Calu3 (cell line): ENCODE data around the gene BEND5. TPM values are rescaled to one million over a fixed set of nuclear protein-coding genes. Genes with fewer than 3 reads are reported as not detected.

Source experiments
- BruUV-seq: library from RNA; stranded (reverse); fragments of 400-500 nt; replicated peaks from 2 replicates; lab custom pipeline; 2021; lab: Mats Ljungman, UMichigan
- CTCF ChIA-PET: fragments of 300-600 bp; sonication (Branson Sonifier 250); formaldehyde crosslinking; loops from one replicate; lab custom pipeline; 2022; ENCODE audit warnings: antibody characterized with exemption; lab: Charles Lee
- DNase-seq: peaks from one replicate; pipeline ENCODE4 v3.0.0; 2022
- H3K27ac Mint-ChIP-seq: one replicate; pipeline ENCODE4 v1.8.0; 2022; ENCODE audit warnings: mixed read lengths; ENCODE audit not compliant: unreplicated experiment
- H3K27me3 Mint-ChIP-seq: one replicate; pipeline ENCODE4 v1.8.0; 2022; ENCODE audit warnings: mixed read lengths; ENCODE audit not compliant: unreplicated experiment
- H3K36me3 Mint-ChIP-seq: one replicate; pipeline ENCODE4 v1.8.0; 2022; ENCODE audit warnings: mild to moderate bottlenecking, moderate library complexity, mixed read lengths; ENCODE audit not compliant: insufficient read depth, unreplicated experiment
- H3K4me1 Mint-ChIP-seq: one replicate; pipeline ENCODE4 v1.8.0; 2022; ENCODE audit warnings: mild to moderate bottlenecking, low read depth, mixed read lengths; ENCODE audit not compliant: unreplicated experiment
- H3K4me3 Mint-ChIP-seq: one replicate; pipeline ENCODE4 v1.8.0; 2022; ENCODE audit warnings: mild to moderate bottlenecking, low read depth, moderate library complexity, mixed read lengths; ENCODE audit not compliant: unreplicated experiment
- H3K9me3 Mint-ChIP-seq: one replicate; pipeline ENCODE4 v1.8.0; 2022; ENCODE audit warnings: low read depth, mixed read lengths; ENCODE audit not compliant: unreplicated experiment
- CTCF ChIP-seq: fragments of 200-600 bp; IDR thresholded peaks from one replicate; pipeline ENCODE4 v1.8.0; 2022; ENCODE audit warnings: antibody characterized with exemption; ENCODE audit not compliant: unreplicated experiment
- intact Hi-C: fragments of 100-400 bp; cut with micrococcal nuclease; formaldehyde crosslinking; loops from one replicate; pipeline ENCODE4 v1.10.0; 2022; ENCODE audit not compliant: unreplicated experiment
- total RNA-seq: library from RNA; stranded (reverse); gene quantifications from 2 replicates; pipeline ENCODE4 v1.2.3, GENCODE V29; 2022

Gene BEND5
- total RNA-seq, 1 experiment from 2014 or later: 0.87 TPM

- BruUV-seq: no TSS peak
- CTCF ChIA-PET: no interaction called here
- H3K27ac Mint-ChIP-seq: no peak overlapping the region
- H3K27me3 Mint-ChIP-seq: peaks cover 12% of the 10 kb centered on the region
- no peaks in the 10 kb centered on the region for H3K9me3 Mint-ChIP-seq
- H3K36me3 Mint-ChIP-seq: no peaks in the 10 kb centered on the region
- DNase-seq: no peak
- intact Hi-C loops: no loop called here
- H3K4me1 Mint-ChIP-seq: no peaks in the 10 kb centered on the region
- no peak for TF ChIP-seq CTCF
- H3K4me3 Mint-ChIP-seq: no peak overlapping the region
Measured at GRCh38 chr1:48715921-48716320, 60.8 kb downstream of the BEND5 start.

GRCh38 chr1:48710915-48711314, 65.8 kb downstream of the BEND5 start:
- Mint-ChIP-seq H3K4me1 (no peaks in the 10 kb centered on the region), H3K9me3 (no peaks in the 10 kb centered on the region), H3K27ac (no peak overlapping the region), H3K27me3 (peaks cover 12% of the 10 kb centered on the region), H3K36me3 (no peaks in the 10 kb centered on the region), H3K4me3 (no peak overlapping the region)
- BruUV-seq: no TSS peak
- DNase-seq: no peak
- CTCF ChIA-PET: no interaction called here
- TF ChIP-seq CTCF: no peak
- intact Hi-C loops: no loop called here

DNA sequence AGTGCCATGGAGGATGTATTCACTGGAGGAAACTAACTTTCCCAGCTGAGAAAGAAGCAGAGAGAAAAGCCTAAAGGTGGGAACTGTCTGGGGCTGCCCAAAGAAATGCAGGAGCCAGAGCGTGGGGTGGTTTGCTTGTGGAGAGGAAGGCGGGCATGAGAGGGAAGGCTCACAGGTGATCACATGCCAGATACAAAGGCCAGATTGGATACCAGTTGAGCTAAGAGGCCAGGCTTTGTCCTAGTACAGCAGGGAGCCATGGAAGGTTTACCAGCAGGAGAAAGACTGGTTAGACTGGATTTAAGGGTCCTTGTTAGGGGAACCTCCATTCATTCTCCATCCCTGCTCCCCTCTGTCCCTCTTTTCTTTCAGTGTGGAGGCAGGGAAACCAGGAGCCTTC, 66.4 kb downstream of the BEND5 start:
- no peaks in the 10 kb centered on the region for H3K9me3 Mint-ChIP-seq
- TF ChIP-seq CTCF: no peak
- H3K27ac Mint-ChIP-seq: no peak overlapping the region
- H3K4me3 Mint-ChIP-seq: no peak overlapping the region
- CTCF ChIA-PET: no interaction called here
- H3K4me1 Mint-ChIP-seq: no peaks in the 10 kb centered on the region
- BruUV-seq: no TSS peak
- peaks cover 12% of the 10 kb centered on the region for H3K27me3 Mint-ChIP-seq
- intact Hi-C loops: no loop called here
- H3K36me3 Mint-ChIP-seq: no peaks in the 10 kb centered on the region
- DNase-seq: no peak

- intact Hi-C loops: no loop called here
- DNase-seq: no peak
- no TSS peak for BruUV-seq
- TF ChIP-seq CTCF: no peak
- CTCF ChIA-PET: no interaction called here
- Mint-ChIP-seq H3K4me3 (no peak overlapping the region), H3K36me3 (peaks cover 11% of the 10 kb centered on the region), H3K27ac (no peak overlapping the region), H3K4me1 (peaks cover 35% of the 10 kb centered on the region), H3K27me3 (no peaks in the 10 kb centered on the region), H3K9me3 (peaks cover 4% of the 10 kb centered on the region)
Measured at GRCh38 chr1:48704736-48705135, 72.0 kb downstream of the BEND5 start.
